ENCODE results near the gene NABP1.

The NABP1 gene

DNA sequence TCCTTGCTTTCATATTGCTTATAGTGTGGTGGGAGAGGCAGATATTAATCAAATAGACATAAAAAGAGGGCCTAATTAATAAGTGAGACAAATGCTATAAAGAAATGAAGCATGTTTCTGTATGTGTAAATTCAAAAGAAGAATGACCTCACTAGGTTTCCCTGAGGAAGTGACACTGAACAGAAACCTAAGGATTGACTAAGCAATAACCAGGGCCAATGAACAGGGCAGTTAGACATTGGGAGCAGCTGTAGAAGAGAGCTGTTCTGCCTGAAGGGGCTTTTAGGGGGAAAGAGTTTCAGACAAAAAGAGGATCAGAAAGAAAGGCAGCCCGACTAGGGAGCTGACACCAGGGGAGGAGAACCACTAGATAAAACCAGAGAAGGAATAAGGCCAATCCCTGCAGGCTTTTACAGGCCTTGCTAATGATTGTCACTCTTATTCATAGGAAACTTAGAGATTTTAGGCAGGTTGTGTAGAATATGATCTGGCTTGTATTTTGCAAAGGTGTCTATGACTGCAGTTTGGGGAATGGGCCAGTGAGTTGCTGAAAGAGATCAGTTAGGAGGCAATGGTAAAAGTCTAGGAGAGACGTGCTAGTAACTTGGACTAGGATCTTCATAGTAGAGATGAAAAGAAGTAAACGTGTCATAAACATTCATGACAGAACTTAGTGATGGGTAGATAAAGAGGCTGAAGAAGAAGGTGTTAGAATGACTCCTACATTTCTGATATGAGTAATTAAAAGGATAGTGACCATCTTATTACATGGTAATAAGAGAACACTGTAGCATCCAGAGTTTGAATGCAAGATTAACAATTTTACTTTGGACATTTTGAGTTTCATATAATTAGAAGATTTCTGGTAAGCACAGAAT is 26.8 kb upstream of the NABP1 start:
- DNase-seq: no peak

DNA sequence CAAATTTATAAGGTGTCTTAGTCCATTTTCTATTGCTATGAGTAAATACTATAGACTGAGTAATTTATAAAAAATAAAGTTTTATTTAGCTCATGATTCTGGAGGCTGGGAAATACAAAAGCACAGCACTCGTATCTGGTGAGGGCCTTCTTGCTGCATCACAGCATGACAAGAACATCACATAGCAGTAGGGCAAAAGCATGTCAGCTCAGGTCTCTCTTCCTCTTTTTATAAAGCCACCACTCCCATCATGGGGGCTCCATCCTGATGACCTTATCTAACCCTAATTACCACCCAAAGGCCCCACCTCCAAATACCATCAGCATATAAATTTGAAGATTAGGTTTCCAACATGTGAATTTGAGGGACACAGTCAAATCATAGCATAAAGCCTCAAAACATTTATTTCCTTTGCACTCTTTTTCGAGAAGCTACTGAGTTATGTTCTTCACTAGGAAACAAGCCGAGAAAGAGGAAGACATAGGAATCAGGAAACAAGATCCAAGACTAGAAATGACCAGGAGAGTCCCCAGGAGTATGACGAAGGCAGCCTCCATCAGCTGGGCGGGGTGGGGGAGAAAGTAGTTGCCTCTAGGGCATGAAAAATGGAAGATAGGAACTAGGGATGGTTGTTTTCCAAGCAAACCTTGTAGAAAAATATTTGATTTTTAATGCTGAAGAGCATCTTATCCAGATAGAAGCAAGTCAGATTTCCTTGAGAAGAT is 24.1 kb upstream of the NABP1 start:
- no peak for DNase-seq

DNA sequence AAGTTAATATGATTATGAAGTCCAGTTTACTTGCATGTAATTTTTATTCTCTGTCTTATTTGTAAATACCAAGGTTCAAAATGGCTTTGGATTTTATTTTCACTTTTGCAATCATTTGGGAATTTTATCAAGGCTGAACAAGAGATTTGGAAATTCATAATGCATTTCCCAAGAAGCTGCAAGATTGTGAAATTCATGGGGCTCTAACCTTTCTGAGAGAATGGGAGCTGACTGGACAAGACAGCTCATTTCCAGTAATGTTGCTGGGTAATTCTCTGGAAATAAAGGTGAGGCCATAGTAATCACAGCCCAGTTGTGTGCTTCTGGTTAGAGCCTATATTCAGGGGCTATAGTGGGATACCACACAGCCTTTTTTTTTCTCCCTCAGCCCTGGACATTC is 21.5 kb upstream of the NABP1 start:
- no peak for DNase-seq

DNA sequence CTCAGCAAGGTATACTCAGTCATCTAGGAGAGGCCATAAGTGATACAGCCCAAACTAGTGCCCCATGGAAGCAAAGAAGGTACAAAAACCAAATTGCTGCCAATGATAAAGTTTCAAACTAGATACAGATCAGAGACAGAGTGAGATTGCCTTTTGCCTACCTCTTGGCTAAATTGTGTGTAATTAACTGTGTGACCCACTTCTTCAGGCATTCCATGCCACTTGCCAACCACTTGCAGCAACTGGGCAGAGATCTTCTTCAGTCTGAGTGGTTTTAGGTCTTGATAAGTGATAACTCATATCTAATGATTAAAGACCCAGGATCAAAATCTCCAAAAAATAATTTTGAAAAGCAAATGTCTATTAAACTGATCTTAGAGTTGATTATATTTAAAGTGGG is 21.1 kb upstream of the NABP1 start:
- DNase-seq: no peak

DNA sequence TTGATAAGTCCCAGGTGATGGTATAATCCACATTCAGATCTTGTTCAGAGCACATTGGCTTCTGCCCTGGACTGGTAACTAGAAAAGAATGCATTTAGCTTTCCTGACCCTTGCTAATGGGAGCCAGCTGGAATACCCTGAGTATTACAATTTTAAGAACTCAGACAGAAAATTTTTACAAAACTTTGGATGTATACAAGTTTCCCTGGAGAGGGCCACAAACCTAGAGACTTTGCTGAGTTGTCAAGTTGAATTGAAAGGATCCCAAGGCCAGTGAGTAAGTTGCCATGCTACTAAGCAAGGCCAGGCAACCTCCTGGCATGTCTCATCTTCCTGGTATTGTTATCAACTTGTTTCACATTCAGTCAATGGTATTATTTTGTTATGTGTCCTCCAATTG is 20.0 kb upstream of the NABP1 start:
- no peak for DNase-seq

DNA sequence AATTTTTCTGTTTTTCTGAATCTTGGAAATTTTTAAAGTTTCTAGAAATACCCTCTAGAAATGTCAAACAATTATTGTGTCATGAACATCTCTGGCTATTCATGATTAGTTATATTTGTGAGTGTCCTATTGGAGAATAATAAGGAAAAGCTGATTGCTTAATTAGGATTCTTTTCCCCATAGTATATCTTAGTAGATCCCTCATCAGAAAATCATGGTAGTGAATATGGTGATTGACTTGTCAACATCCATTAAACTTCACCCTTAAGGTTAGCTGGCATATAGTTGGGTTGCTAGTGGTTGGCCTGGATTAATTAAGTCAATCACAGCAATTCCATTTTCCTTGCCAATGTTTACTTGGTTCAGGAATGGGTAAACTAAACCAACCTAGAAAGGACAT is 18.7 kb upstream of the NABP1 start:
- no peak for DNase-seq

DNA sequence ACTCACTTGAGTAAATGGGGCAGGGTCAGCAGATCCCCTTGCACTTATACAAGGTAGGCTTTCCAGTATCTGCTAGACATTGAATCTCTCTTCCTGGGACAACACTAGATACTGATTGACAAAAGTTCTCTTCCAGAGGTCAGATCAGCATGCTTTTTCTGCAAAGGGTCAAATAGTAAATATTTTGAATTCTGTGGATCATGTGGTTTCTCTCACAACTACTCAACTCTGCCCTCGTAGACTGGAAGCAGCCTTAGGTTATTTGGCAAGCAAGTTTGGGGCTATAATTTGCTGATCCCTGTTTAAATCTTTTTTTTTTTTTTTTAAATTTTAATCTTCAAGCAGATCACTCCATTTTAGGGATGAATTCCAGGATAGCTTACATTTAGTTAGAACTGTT is 17.4 kb upstream of the NABP1 start:
- DNase-seq: no peak

DNA sequence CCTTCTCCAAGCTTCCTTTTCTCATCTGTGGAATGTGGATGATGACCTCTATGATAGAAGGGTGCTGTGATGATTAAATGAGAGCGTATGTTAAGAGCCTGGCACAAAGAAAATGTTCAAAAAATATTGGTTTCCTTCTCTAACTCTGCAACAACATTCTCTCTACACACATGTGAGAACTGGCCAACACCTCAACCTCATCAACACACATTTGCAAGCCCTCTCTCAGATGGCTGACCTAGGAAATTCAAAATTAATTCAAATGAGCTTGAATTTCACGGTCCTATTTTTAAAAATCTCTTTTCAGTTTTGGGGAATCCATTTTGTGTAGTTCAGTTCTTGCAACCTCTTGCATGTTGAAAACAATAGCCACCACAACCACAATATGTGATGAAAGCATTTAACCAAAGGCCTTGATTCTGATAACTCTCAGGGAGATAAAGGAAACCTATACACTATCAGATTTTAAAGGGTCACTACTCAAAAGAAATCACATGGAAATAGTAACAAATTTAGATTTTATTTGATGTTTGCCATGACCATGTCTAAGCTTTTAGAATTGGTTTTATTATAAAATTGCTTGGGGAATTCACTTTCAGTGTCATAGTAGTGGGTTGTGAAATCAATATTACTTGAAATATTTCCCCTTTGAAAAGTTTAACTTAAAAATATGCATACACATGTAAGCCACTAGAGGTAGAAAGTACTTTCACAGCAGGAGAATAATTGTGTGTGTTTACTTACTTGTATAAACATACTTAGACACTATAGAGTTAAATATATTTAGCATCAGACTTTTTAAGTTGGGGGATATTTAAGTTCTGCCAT is 16.6 kb upstream of the NABP1 start:
- no peak for DNase-seq

DNA sequence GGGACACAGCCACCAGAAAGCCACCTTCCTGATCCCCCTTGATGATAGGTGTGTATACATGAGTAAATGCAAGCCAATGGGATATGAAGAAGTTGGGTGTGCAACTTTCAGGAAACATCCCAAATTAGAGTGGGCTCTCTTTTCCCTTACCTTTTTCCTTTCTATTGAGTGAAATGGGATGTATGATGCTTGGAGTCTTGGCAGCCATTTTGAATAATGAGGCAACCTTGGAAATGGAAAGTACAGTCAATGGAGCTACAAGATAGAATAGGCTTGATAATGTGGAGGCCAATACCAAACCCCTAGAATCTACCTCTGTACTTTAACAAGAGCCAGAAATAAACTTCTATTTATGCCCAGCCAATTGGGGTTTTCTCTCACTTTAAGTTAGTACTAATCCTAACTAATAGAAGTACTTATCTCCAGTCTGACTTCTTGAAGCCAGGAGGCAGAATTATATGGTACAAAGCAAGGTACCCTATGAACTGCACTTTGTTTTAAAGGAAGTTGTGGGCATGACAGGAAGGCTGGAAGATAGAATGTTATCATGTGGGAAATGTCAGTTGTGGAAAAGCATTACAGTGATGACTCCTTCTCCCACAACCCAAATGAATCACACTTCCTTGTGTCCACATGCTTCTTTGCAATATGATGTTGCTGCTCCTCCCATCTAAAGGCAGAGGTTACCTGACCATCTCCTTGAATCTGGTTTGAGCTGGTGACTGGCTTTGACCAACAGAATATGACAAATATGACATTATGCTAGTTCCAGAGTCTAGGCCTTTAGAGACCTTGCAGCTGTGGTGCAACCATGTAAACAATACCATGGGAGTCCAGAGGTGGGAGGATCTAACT is 12.9 kb upstream of the NABP1 start:
- DNase-seq: no peak

DNA sequence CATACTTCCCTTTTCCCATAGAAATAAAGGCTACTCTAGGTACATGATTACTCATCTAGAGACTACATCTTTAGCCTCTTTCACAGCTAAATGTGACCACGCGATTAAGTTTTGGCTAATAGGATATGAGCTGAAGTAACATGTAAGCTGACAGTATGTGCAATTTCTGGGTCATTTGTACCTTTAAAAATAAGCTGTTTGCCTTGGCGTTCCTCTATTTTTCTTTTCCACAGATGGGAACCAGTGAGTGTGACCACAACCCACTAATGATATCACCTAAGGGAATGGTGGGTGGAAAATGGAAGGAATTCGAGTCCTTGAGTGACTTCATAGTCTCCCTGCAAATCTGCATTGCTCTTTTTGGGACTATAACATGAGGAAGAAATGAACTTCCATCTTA is 11.7 kb upstream of the NABP1 start:
- no peak for DNase-seq

DNA sequence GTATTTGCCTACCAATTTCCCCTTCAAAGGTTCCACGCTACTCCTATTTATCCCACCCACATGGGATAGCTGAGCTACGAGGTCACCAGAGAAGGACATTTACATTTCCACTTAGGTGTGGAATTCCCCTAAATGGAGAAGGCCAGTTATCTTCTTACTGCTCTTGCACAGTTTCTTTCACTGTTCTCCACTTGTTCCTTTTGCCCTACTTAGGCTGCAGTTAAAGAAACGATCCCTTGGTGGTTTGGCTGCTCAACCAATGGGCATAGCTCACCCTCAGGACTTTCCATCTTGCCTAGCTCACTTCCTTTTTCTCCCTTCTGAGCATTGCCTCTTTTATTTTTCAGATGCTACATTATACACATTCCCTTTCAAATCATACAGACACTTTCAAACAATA is 11.2 kb upstream of the NABP1 start:
- no peak for DNase-seq

DNA sequence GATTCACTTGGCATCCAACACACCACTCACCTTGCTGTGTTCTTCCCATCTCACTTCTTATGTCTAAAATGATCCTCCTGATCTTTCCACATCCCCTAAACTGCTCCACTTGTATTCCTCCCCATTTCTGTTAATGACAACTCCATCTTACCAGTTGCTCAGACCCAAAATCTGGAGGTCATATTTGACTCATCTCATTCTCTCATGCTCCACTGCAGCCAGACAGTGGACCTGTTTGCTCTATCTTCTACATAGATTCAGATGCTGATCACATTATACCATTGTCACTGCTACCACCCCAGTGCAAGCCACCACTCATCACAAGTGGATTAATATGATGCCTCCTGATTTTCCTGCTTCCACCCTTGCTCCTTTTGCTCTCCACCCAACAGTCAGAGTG is 7.9 kb upstream of the NABP1 start:
- DNase-seq: no peak

DNA sequence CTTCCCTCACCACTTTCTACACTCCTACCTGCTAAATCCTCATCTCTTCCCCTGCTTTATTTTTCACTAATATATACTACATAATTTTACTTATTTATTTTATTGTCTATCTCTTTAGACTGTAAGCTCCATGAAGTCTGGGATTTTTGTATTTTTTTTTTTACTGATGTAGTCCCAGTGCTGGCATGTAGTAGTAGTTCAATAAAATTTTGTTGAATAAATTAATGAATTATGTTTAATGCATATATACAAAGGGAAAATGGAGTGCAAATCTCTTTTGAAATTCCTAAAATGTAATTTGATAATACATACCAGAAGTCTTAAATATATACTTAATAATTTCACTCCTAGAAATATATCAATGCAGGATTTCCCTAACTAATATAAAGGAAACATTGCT is 7.1 kb upstream of the NABP1 start:
- no peak for DNase-seq

DNA sequence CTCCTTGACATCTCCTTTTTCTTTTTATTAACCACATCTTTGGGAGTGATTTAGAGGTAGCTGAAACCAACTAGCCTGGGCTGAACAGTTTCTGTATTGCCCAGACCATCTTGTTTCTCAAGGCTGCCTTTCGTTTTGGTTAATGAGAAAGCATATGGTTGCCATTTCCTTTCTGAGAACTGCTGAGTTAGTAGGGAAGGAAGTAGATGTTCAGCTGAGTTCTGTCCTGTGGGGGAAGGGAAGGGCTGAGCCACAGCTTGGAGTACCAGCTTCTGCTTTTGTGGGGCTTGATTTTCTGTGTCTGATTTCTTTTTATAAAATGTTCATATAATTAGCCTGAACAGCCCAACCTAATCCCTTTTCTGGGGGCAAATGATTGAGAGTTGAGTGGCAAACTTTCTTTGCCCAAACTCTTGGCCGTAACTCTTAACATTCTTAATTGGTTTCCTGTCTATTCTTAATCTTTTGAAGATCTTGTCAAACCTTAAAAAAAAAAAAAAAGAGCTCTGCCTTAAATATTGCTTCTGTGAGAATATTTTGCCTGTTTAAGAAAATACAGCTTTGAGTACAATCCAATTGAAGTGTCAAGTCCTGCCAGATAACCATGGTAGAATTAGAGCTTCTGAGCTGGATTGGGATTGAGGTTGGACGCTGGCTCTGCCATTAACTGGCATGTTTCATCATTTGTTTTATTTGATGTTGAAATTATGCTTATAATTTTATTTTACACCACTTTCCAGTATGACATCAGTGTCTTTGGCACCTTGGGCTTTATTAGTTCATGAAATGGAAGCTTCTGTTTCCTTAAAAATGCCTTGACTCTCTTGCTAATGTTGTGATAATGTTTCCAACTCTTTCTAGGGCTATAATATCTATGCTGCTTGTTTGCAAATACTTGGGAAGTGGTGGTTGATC is 1.9 kb upstream of the NABP1 start:
- DNase-seq: no peak

DNA sequence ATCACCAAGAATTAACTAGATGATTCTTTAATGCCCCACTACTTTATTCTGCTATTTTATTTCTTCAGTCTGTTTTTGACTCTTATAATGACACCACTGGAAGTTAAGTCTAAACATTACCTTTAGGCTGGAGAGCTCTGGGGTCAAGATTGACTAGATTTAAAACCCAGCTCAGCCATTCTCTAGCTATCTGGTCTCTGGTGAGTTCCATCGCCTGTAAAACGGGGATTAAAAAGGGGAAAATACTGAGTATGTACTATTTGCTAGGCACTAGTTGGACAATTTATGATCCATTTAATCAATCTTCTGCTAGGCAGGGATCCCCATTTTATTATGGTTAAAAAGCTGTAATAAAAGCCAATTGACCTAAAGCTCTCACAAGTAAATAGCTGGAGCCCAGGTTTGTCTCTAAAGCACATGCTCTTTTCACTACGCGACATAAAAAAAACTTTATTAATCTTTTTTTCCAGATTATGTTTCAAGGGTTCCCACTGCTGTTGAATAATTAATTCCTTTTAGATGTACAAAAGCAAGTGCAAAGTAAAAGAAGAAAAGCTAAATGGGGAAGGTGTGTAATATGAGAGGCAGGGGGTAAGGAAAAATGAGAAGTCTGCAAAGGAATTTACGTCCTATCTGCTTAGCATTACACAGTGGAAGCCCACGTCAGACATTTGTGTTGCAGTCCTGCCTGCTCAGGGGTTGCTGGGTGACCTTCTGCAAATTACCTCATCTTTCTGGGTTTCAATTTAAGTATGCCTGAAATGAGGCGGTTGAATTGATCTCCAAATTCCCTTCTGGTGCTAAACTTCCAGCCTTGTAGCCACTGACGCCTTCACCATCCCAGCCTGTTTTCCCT is 918 bp upstream of the NABP1 start:
- DNase-seq: no peak

DNA sequence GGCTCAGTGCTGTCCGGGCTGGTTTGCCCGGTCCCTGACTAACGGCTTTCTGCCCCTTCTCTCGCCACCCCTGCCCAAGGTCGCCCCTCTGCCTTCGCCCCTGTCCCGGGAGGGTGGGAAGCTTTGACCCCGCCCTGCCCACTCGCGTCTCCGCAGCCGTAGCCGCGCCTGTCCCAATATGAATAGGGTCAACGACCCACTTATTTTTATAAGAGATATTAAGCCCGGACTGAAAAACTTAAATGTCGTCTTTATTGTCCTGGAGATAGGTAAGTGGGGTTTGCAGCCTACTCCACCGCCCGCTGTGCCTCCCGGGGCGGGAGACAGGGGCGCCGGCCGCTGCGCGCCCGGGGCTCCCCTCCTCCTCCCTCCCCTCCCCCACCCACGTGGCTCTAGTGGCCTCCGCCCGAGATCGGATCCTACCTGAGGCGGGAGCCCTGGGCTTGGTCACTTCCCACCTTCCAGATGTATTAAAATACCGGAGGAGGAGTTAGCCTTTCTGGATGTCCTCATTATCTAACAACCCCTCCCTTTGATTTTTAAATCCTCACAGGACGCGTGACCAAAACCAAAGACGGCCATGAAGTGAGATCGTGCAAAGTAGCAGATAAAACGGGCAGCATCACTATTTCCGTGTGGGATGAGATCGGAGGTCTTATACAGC is 633 bp downstream of the NABP1 start:
- DNase-seq: no peak

DNA sequence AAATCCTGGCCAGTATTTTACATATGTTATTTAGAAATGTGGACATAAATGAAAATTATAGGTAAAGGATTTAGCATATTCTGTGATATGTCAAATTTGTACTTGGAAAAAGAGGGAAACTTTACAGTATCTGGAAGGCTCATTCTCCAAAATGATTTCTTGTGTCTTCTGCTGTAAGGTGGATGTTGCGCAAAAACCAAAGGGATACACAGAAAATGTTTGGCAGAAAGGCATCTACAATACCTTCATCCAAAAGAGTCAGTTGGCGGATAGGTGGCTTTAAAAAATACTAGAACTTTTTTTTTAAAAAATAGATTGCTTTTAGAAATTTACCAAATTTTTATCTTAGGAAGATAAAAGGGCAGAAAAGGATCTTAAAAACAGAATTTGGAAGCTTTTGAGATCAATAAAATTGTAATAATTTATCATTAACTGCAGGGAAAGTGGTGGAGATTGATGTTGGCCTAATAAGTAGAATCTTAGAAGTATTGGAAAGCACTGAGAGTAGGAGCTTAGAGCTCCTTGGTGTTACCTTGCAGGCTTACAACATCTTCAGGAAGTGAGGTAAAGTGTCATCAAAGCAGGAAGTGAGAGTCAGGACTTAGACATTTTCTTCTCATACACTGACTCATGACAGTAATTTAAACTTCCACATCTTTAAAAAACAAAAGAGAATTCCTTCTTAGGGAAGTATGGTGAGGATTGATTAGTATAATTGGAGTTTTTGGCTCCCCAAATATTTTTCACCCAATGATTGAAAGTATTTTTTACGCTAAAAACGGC is 2.1 kb downstream of the NABP1 start:
- DNase-seq: no peak

DNA sequence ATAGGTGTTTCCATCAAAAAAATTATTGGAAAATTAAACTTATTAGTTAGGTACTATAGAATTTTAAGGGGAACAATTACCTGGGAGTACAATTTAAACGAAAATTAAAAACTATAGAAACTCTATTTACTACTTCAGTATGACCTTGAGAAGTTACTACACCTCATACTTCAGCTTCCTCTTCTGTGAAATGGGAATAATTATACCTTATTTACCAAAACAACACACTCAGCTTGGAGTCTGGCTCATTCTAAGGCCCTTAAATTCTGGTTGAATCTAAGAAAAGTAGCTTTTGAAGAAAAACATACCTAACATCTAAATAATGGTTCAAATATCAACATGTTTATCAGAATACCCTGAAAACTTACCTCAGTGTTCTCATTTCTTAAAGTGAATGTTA is 2.7 kb downstream of the NABP1 start:
- no peak for DNase-seq

DNA sequence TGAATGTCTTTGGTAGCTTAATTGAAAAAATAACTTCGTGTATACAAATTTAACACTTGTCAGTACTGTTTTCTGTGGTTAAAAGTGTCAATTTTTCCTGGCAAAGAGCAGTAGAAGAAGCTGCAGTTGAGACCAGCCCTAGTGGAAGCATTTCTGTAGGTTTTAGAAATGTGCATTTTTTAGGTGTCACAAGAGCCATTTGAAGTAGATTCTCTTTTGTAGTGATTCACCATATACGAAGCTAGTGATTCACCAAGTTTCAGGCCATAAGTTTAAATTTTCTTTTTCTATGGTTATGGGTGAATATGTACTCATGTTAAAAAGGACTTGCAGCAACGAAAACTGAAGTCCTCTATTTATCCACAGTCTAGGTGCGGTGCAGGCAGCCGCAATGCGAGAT is 4.2 kb downstream of the NABP1 start:
- DNase-seq: no peak
